T-cell (primary cell): ENCODE results near the gene PSORS1C2. TPM values are rescaled to one million over a fixed set of nuclear protein-coding genes. Genes with fewer than 3 reads are reported as not detected.

Experiments used
- ATAC-seq, 4 experiments: fragments of 200-7000 bp in 3 of 4; fragments of 150-1000 bp in 1 of 4; cut with Tn5 transposase; replicated peaks in 1 of 4; 1 replicate in 3 of 4; 2 replicates in 1 of 4; pipeline ENCODE4 v1.10.0; 2021; ENCODE audit warnings: moderate library complexity in 3 of 4, mild to moderate bottlenecking in 2 of 4, moderate number of reproducible peaks in 1 of 4
- CTCF ChIA-PET, 2 donors: fragments of 300-600 bp; sonication (Branson Sonifier 250); formaldehyde crosslinking; loops; one replicate each; lab custom pipeline; 2022; ENCODE audit warnings: antibody characterized with exemption in 2 of 2; lab: Charles Lee
- POLR2A ChIA-PET, 2 donors: fragments of 300-600 bp; sonication (Branson Sonifier 250); formaldehyde crosslinking; loops; one replicate each; lab custom pipeline; 2022; ENCODE audit warnings: antibody characterized with exemption in 2 of 2; lab: Charles Lee
- DNase-seq, 35 experiments: peaks; one replicate each; pipeline versions ENCODE4 v3.0.0 to v3.0.0-alpha.2; 2013 to 2023
- H3K27ac ChIP-seq: one replicate; pipeline ENCODE4 v1.5.1; 2013; ENCODE audit warnings: low read length
- H3K27me3 ChIP-seq, 2 experiments: replicated peaks in 1 of 2; 1 replicate in 1 of 2; 2 replicates in 1 of 2; pipeline versions ENCODE4 v1.6.1 to v1.7.0; 2013; ENCODE audit warnings: low read length in 1 of 2, mixed read lengths in 1 of 2; ENCODE audit not compliant: control insufficient read depth in 2 of 2, insufficient read depth in 2 of 2; ENCODE audit errors: extremely low read depth in 1 of 2
- H3K36me3 ChIP-seq, 2 donors: 1 replicate in 1 of 2; 2 replicates in 1 of 2; pipeline versions ENCODE4 v1.6.1 to v1.7.0; 2013; ENCODE audit warnings: low read length in 1 of 2; ENCODE audit not compliant: control insufficient read depth in 2 of 2, insufficient read depth in 1 of 2; ENCODE audit errors: extremely low read depth in 1 of 2
- H3K4me1 ChIP-seq, 2 experiments: 1 replicate in 1 of 2; 2 replicates in 1 of 2; pipeline versions ENCODE4 v1.6.1 to v1.7.0; 2013; ENCODE audit warnings: low read length in 2 of 2, mixed read lengths in 1 of 2; ENCODE audit not compliant: insufficient read depth in 2 of 2, control insufficient read depth in 1 of 2; ENCODE audit errors: extremely low read depth in 1 of 2
- H3K4me3 ChIP-seq, 2 donors: 1 replicate in 1 of 2; 2 replicates in 1 of 2; pipeline versions ENCODE4 v1.5.1 to v1.7.0; 2013; ENCODE audit warnings: mild to moderate bottlenecking in 2 of 2, low read length in 1 of 2, moderate library complexity in 1 of 2; ENCODE audit not compliant: control insufficient read depth in 1 of 2; ENCODE audit errors: extremely low read depth in 1 of 2
- H3K9me3 ChIP-seq: 2 replicates; pipeline ENCODE4 v1.7.0; 2013
- H3K27ac Mint-ChIP-seq, 2 donors: one replicate each; pipeline ENCODE4 v1.8.0; 2020 to 2021; ENCODE audit warnings: mild to moderate bottlenecking in 2 of 2, mixed read lengths in 2 of 2
- H3K27me3 Mint-ChIP-seq, 2 donors: one replicate each; pipeline ENCODE4 v1.8.0; 2021 to 2022; ENCODE audit warnings: mixed read lengths in 2 of 2
- H3K36me3 Mint-ChIP-seq: one replicate; pipeline ENCODE4 v1.8.0; 2021; ENCODE audit warnings: mixed read lengths
- H3K4me1 Mint-ChIP-seq, 3 donors: one replicate each; pipeline ENCODE4 v1.8.0; 2020 to 2022; ENCODE audit warnings: mixed read lengths in 3 of 3, mild to moderate bottlenecking in 1 of 3
- H3K4me3 Mint-ChIP-seq, 3 donors: one replicate each; pipeline ENCODE4 v1.8.0; 2020 to 2022; ENCODE audit warnings: mild to moderate bottlenecking in 3 of 3, mixed read lengths in 3 of 3, moderate library complexity in 3 of 3
- H3K9me3 Mint-ChIP-seq, 3 donors: one replicate each; pipeline ENCODE4 v1.8.0; 2020 to 2022; ENCODE audit warnings: mixed read lengths in 3 of 3
- WGBS: methylation state at CpG from one replicate; pipeline ENCODE4 v1.1.5; 2013; ENCODE audit warnings: missing lambda C conversion rate; ENCODE audit not compliant: insufficient coverage; 5-methylcytosine and 5-hydroxymethylcytosine counted together
- total RNA-seq, 35 experiments: library from RNA in 6 of 35; stranded (reverse) in 6 of 35; fragments of 120-200 nt in 1 of 35; gene quantifications; one replicate each; pipeline versions ENCODE4 v1.2.1 to v1.2.4 and lab custom pipeline; 2013 to 2026

PSORS1C2 gene
- total RNA-seq, 5 donors from 2014 or later (not counting 1 experiment from before 2014, with no cell fraction given): not detected

DNA sequence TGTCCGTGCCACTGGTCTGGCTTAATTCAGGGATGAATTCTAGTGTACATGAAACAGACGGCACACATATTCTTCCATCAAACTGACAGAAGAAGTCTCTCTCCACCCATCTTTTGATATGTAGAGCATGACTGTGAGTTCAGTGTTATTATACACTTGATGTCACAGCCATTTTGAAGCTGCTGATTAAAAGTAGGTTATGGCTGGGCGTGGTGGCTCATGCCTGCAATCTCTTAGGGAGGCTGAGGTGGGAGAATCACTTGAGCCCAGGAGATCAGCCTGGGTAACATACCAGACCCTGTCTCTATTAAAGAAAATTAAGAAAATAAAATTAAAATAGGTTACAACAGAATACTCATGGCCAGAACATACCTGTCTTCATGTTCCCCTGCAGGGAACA, 47.2 kb downstream of the PSORS1C2 start:
- Mint-ChIP-seq H3K27ac (peak overlapping the region in 1 of 2 donors; percentile 16), H3K4me3 (no peak overlapping the region), H3K9me3 (no peaks in the 10 kb centered on the region), H3K27me3 (no peaks in the 10 kb centered on the region), H3K36me3 (no peaks in the 10 kb centered on the region), H3K4me1 (peaks cover 37 to 53% (median 38%) of the 10 kb centered on the region in 3 donors)
- Histone ChIP-seq H3K27me3 (no peaks in the 10 kb centered on the region), H3K4me1 (peaks cover 13 to 35% of the 10 kb centered on the region in 2 experiments), H3K4me3 (no peak overlapping the region), H3K36me3 (no peaks in the 10 kb centered on the region), H3K9me3 (no peaks in the 10 kb centered on the region), H3K27ac (no peak overlapping the region)
- WGBS: no CpG with 5 or more reads among the region's 3 CpGs
- CTCF ChIA-PET: no interaction called here
- POLR2A ChIA-PET: no interaction called here
- ATAC-seq: no peak
- no peak for DNase-seq

- ChIA-PET POLR2A (no interaction called here), CTCF (no interaction called here)
- no peak overlapping the region for H3K27ac ChIP-seq
- H3K4me3 ChIP-seq: no peak overlapping the region
- peaks cover 13 to 27% of the 10 kb centered on the region in 2 experiments for H3K4me1 ChIP-seq
- Mint-ChIP-seq H3K27me3 (no peaks in the 10 kb centered on the region), H3K4me3 (no peak overlapping the region), H3K27ac (no peak overlapping the region), H3K36me3 (no peaks in the 10 kb centered on the region), H3K9me3 (no peaks in the 10 kb centered on the region), H3K4me1 (peaks cover 31 to 46% (median 32%) of the 10 kb centered on the region in 3 donors)
- WGBS: 100% methylated on average over 4 of the region's 6 CpGs
- no peaks in the 10 kb centered on the region for H3K36me3 ChIP-seq
- H3K9me3 ChIP-seq: no peaks in the 10 kb centered on the region
- no peaks in the 10 kb centered on the region for H3K27me3 ChIP-seq
- DNase-seq (no peak), ATAC-seq (no peak)
These were observed 47.9 kb downstream of the PSORS1C2 start for GRCh38 chr6:31090973-31091364.

DNA sequence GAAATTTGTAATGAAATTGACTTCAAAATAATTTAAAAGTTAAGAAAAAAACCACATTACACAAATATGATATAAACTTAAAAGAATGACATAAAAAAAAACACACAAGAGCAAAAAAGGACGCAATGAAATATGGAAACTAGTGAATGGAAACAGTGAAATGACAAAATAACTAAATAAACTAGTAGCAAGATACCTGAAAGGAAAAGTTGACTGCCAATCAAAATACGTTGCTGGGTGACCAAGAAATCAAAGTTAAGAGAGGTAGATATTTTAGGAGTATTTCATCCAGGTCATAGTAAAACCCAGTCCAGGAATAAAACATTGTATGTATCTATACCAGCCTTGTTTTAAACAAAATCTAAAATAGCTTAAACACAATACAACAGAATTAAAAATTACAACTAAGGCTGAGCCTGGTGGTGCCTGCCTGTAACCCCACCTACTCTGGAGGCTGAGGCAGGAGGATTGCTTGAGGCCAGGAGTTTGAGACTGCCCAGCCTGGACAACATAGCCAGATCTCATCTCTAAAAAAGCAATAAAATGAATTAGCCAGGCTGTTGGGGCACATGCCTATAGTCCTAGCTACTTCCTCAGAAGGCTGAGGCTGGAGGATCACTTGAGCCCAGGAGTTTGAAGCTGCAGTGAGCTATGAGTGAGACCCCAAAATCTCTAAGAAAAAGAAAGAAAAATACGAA, 48.4 kb downstream of the PSORS1C2 start:
- H3K27me3 Mint-ChIP-seq: no peaks in the 10 kb centered on the region
- no peaks in the 10 kb centered on the region for H3K9me3 Mint-ChIP-seq
- no peak for ATAC-seq
- peak overlapping the region in 1 of 2 donors; percentile 40 for H3K27ac Mint-ChIP-seq
- no peaks in the 10 kb centered on the region for H3K36me3 Mint-ChIP-seq
- H3K4me1 Mint-ChIP-seq: peaks cover 26 to 40% (median 28%) of the 10 kb centered on the region in 3 donors
- Histone ChIP-seq H3K27ac (no peak overlapping the region), H3K36me3 (no peaks in the 10 kb centered on the region), H3K9me3 (no peaks in the 10 kb centered on the region), H3K4me1 (peaks cover 13 to 22% of the 10 kb centered on the region in 2 experiments), H3K27me3 (peaks cover 0 to 3% of the 10 kb centered on the region in 2 experiments), H3K4me3 (no peak overlapping the region)
- ChIA-PET POLR2A (no interaction called here), CTCF (interaction anchor here in 1 of 2 donors (0.5 kb wide), 1 partner anchor 148 kb away, joined by 10 read pairs; no protein-coding TSS in a partner anchor)
- no peak for DNase-seq
- no CpG with 5 or more reads among the region's 3 CpGs for WGBS
- no peak overlapping the region for H3K4me3 Mint-ChIP-seq

Other genes starting within 250 kb of the PSORS1C2 start
- gene GTF2H4, start 230.9 kb downstream of the PSORS1C2 start, total RNA-seq: 10 to 100 TPM; 15.5 to 39.2 (median 33.3) TPM
- 10 to 100 TPM; 25.1 to 55.2 (median 40.9) TPM for gene VARS2, start 224.8 kb downstream of the PSORS1C2 start, total RNA-seq
- gene SFTA2, start 206.9 kb downstream of the PSORS1C2 start, total RNA-seq: under 1 TPM in 2 of 5 donors, not detected in 3; 0.51 to 0.67 TPM
- gene MUCL3, start 198.1 kb downstream of the PSORS1C2 start, total RNA-seq: under 1 TPM in 1 of 5 donors, not detected in 4; 0.09 TPM
- gene MUC21, start 155.3 kb downstream of the PSORS1C2 start, total RNA-seq: not detected
- not detected for gene MUC22, start 128.6 kb downstream of the PSORS1C2 start, total RNA-seq
- gene C6orf15, start 26.5 kb downstream of the PSORS1C2 start, total RNA-seq: not detected
- gene PSORS1C1, start 24.3 kb downstream of the PSORS1C2 start, total RNA-seq: not detected
- gene CDSN, start 18.6 kb downstream of the PSORS1C2 start, total RNA-seq: not detected
- gene CCHCR1, start 18.7 kb upstream of the PSORS1C2 start, total RNA-seq: 10 to 100 TPM; 20.7 to 38.6 (median 28.1) TPM
- 10 to 100 TPM in 1 of 5 donors, 1 to 10 TPM in 4; 5.9 to 10.8 (median 9.6) TPM for gene TCF19, start 19.5 kb upstream of the PSORS1C2 start, total RNA-seq
- gene POU5F1, start 31.6 kb upstream of the PSORS1C2 start, total RNA-seq: 1 to 10 TPM in 3 of 5 donors, under 1 TPM in 1, not detected in 1; 0.61 to 3.9 (median 2.9) TPM
- 1,000 to 10,000 TPM; 1,368 to 2,791 (median 2,039) TPM for gene HLA-C, start 133.0 kb upstream of the PSORS1C2 start, total RNA-seq
- 1,000 to 10,000 TPM; 6,093 to 7,629 (median 6,896) TPM for gene HLA-B, start 218.1 kb upstream of the PSORS1C2 start, total RNA-seq